Activated T-cell treated with anti-CD3 and anti-CD28 coated beads, Interleukin-2, amount 50 U/mL, for 48 hours (primary cell): ENCODE measurements around the gene TF.

Experiments
- DNase-seq, 2 experiments: peaks; one replicate each; pipeline ENCODE4 v3.0.0-alpha.2; 2020

Gene TF

DNA sequence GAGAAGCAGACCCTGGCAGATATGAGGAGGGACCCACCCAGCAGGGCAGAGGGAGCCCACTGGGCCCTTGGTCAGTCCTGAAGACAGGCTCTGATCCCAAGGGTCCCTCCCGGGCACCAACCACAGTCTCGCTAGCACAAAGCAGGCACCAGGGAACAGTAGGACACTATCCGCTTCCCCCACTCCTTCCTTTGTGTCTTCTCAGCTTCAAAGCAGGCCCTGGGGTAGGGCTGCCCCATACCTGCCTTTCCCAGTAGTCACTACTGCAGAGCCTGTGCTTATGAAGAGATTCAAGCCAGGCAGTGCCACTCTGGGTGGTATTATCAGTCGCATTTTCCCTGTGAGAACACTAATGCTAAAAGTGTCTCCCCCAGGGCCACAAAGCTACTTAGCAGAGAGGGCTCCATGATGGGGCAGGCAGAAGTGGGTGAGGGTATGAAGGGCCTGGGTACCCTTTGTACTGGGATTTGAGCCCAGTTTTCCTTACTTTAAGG is 92.2 kb downstream of the TF start:
- no peak for DNase-seq

DNA sequence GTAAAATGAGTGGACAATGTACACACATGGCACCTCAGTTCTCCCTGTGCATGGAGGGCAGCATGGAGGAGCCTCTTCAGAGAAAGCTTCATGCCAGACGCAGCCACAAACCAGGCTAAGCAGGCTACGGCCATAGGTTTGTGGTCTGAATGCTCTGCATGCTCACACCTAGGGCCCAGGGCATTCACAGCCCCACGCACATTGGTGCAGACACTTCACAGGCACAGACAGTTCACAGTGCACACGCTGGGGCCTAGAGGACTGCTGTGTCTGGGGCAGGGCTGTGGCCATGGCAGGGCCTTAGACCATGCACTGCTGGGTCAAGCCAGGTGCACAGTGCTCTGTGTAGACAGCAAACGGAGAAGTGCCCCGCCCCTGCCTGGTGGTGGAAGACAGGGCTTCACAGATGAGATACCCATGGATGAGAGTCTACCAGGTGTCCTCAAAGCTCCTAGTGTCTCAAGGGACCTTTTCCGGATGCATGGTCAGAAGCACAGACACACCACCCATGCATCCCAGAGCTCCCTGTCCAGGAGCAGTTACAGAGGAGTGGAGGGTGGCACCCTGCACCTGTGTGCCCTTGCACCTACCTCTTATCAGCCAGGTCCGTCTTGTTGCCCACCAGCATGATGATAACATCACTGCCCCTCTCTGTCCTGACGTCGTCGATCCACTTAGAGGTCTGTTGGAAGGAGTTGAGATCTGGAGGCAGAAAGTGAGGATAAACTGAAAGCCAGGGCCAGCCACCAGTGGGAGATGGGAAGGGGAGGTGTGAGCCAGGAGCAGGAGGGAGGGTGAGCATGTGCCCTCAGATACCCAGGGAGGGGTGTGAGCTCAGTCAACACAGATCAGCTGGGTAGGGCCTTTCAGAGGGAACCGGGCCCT is 93.0 kb downstream of the TF start:
- DNase-seq: no peak

DNA sequence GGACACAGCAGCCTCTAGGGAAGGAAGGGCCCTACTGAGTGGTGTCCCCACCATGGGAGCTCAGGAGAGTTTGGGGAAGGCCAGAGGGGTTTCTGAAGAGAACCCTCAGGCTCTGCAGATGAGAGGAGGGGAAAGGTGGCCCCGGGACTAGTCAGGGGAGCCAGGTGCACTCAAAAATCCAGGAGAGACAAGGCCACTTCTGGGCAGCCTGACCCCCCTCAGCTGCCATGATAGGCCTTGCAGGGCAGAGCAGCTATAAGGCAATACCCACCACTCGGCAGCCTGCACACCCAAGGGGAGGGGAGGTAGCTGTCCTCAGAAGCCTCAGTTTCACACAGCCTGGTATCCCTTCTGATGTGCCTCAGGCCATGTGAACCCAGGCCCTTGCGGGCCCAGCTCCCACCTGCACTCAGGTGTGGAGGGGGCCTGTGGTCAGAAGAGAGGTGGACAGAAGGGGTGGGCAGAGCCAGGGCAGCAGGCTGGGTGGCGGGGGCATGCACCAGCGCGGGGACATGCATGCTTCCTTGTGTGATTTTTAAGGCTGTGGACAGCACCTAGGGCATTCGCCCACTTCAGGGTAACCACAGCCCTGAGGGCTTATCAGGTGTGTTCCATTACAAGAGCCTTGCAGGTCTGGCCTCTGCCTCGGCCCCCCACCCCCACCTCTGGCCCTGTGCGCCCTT is 94.0 kb downstream of the TF start:
- DNase-seq: no peak

DNA sequence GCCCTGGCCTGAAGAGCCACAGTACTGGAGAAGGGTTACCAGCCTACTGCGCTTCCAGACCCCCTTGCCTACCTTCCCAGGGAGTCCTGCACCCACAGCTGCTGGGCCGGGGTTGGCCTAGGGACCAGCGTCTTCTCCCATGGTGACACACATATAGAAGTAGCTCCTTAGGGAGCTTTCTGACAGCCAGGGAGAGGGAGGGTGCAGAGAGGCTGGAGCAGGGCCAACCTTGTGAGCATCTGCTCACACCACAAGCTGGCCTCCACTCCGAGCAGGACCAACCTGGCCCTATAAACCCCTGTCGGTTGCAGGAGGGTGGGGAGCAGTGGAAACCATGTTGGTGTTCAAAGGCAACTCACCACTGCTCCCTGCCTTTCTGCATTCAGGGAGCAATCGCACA is 94.6 kb downstream of the TF start:
- DNase-seq: no peak

GRCh38 chr3:133841196-133841595 is 95.0 kb downstream of the TF start:
- no peak for DNase-seq

GRCh38 chr3:133842158-133842557 is 96.0 kb downstream of the TF start:
- no peak for DNase-seq

GRCh38 chr3:133843634-133844033 is 97.4 kb downstream of the TF start:
- no peak for DNase-seq

DNA sequence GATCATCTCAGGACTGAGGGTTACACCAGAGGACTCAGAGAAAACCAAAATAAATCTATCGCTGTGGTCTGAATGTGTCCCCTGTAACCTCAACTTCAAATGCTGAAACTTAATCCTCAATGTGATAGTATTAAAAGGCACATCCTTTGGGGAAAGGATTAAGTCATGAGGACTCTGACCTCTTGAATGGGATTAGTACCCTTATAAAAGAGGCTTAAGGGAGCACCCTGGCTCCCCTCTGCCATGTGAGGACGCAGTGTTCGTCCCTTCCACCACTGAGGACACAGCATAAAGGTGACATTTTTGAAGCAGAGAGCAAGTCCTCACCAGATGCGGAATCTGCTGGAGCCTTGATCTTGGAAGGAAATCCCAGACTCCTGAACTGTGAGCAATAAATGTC is 98.9 kb downstream of the TF start:
- no peak for DNase-seq
